PC-9 (cell line): ENCODE results near the gene PDK2. TPM values are rescaled to one million over a fixed set of nuclear protein-coding genes. Genes with fewer than 3 reads are reported as not detected.
A peak's percentile ranks its signal among the peaks of the same experiment; 100 is the strongest.

Experiments
- BruUV-seq: library from RNA; stranded (reverse); fragments of 400-500 nt; replicated peaks from 2 replicates; lab custom pipeline; 2021; lab: Mats Ljungman, UMichigan
- CTCF ChIA-PET: fragments of 300-600 bp; sonication (Branson Sonifier 250); formaldehyde crosslinking; loops from one replicate; lab custom pipeline; 2022; ENCODE audit warnings: antibody characterized with exemption; lab: Charles Lee
- POLR2A ChIA-PET: fragments of 300-600 bp; sonication (Branson Sonifier 250); formaldehyde crosslinking; loops from one replicate; lab custom pipeline; 2022; ENCODE audit warnings: antibody characterized with exemption; ENCODE audit not compliant: unreplicated experiment; lab: Charles Lee
- DNase-seq, 2 experiments: peaks; one replicate each; pipeline versions ENCODE4 v3.0.0 to v3.0.0-alpha.2; 2015 to 2022; ENCODE audit warnings: mixed read lengths in 1 of 2
- H2AFZ ChIP-seq: fragments of 200-600 bp; sonication (generic); 2 replicates; pipeline ENCODE4 v1.8.1; 2017; ENCODE audit warnings: antibody characterized with exemption
- H3F3A ChIP-seq: fragments of 200-600 bp; sonication (generic); 2 replicates; pipeline ENCODE4 v1.8.1; 2017; ENCODE audit warnings: antibody characterized with exemption, mild to moderate bottlenecking, low read depth; ENCODE audit not compliant: insufficient read depth
- H3K27ac ChIP-seq: fragments of 200-600 bp; sonication (generic); 2 replicates; pipeline ENCODE4 v1.6.1; 2016; ENCODE audit warnings: mixed run types
- H3K27me3 ChIP-seq: fragments of 200-600 bp; sonication (generic); 2 replicates; pipeline ENCODE4 v1.6.1; 2016; ENCODE audit warnings: low read depth, mixed run types; ENCODE audit not compliant: insufficient read depth
- H3K36me3 ChIP-seq: fragments of 200-600 bp; sonication (generic); 2 replicates; pipeline ENCODE4 v1.6.1; 2016; ENCODE audit warnings: low read depth, mixed run types
- H3K4me1 ChIP-seq: fragments of 200-600 bp; sonication (generic); replicated peaks from 2 replicates; pipeline ENCODE4 v1.6.1; 2016; ENCODE audit warnings: mixed run types; ENCODE audit not compliant: insufficient read depth
- H3K4me2 ChIP-seq: fragments of 200-600 bp; sonication (generic); 2 replicates; pipeline ENCODE4 v1.6.1; 2017; ENCODE audit warnings: mixed run types
- H3K4me3 ChIP-seq: fragments of 200-600 bp; sonication (generic); 2 replicates; pipeline ENCODE4 v1.6.1; 2016; ENCODE audit warnings: mixed run types
- H3K79me2 ChIP-seq: fragments of 200-600 bp; sonication (generic); 2 replicates; pipeline ENCODE4 v1.6.1; 2017; ENCODE audit warnings: low read depth, mixed run types
- H3K9me2 ChIP-seq: fragments of 200-600 bp; sonication (generic); 2 replicates; pipeline ENCODE4 v1.8.1; 2017; ENCODE audit warnings: mild to moderate bottlenecking; ENCODE audit not compliant: insufficient read depth
- H3K9me3 ChIP-seq: fragments of 200-600 bp; sonication (generic); 2 replicates; pipeline ENCODE4 v1.8.1; 2016; ENCODE audit warnings: low read depth; ENCODE audit not compliant: insufficient read depth
- H4K20me1 ChIP-seq: fragments of 200-600 bp; sonication (generic); 2 replicates; pipeline ENCODE4 v1.8.1; 2017; ENCODE audit not compliant: insufficient read depth
- EZH2 ChIP-seq: fragments of 200-600 bp; sonication (generic); IDR thresholded peaks from 2 replicates; pipeline ENCODE4 v1.8.0; 2017; ENCODE audit warnings: antibody characterized with exemption, low read depth
- intact Hi-C: fragments of 100-400 bp; cut with micrococcal nuclease; formaldehyde crosslinking; loops from one replicate; pipeline ENCODE4 v1.10.0; 2022; ENCODE audit not compliant: unreplicated experiment
- total RNA-seq: library from RNA; stranded (reverse); gene quantifications from 2 replicates; pipeline ENCODE4 v1.2.3, GENCODE V29; 2021
- TF ChIP-seq, protein P1 (sequence below): fragments of 200-600 bp; sonication (generic); conservative IDR thresholded peaks from 2 replicates; pipeline ENCODE4 v1.6.1; 2017; ENCODE audit warnings: mixed run types, antibody characterized with exemption, mild to moderate bottlenecking, moderate library complexity

PDK2 gene
- total RNA-seq, 1 experiment from 2014 or later, result 58.7 TPM

- CTCF ChIA-PET, result no interaction called here
- no TSS peak for BruUV-seq
- Histone ChIP-seq H3K27me3 (no peaks in the 10 kb centered on the region), H3K36me3 (peaks cover 16% of the 10 kb centered on the region; the same call in 1 of the 2 replicates), H3K9me3 (no peaks in the 10 kb centered on the region), H3K4me1 (peaks cover 61% of the 10 kb centered on the region), H3K79me2 (peaks cover 56% of the 10 kb centered on the region), H3K4me2 (peak overlapping the region; percentile 95), H2AFZ (no peak overlapping the region), H3K4me3 (peak overlapping the region; percentile 70), H3K27ac (no peak overlapping the region), H3F3A (peaks cover 39% of the 10 kb centered on the region), H3K9me2 (no peaks in the 10 kb centered on the region), H4K20me1 (peaks cover 52% of the 10 kb centered on the region)
- no peak for DNase-seq
- TF ChIP-seq, protein P1, sequence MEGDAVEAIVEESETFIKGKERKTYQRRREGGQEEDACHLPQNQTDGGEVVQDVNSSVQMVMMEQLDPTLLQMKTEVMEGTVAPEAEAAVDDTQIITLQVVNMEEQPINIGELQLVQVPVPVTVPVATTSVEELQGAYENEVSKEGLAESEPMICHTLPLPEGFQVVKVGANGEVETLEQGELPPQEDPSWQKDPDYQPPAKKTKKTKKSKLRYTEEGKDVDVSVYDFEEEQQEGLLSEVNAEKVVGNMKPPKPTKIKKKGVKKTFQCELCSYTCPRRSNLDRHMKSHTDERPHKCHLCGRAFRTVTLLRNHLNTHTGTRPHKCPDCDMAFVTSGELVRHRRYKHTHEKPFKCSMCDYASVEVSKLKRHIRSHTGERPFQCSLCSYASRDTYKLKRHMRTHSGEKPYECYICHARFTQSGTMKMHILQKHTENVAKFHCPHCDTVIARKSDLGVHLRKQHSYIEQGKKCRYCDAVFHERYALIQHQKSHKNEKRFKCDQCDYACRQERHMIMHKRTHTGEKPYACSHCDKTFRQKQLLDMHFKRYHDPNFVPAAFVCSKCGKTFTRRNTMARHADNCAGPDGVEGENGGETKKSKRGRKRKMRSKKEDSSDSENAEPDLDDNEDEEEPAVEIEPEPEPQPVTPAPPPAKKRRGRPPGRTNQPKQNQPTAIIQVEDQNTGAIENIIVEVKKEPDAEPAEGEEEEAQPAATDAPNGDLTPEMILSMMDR, result no peak
- TF ChIP-seq EZH2, result no peak
- POLR2A ChIA-PET, result interaction anchor here (0.7 kb wide), 1 partner anchor 9 kb away, joined by 4 read pairs; no protein-coding TSS in a partner anchor
- intact Hi-C loops, result no loop called here
These were observed 52.7 kb downstream of the PDK2 start for GRCh38 chr17:50147841-50148225.

GRCh38 chr17:50148226-50149090 lies 53.3 kb downstream of the PDK2 start:
- Histone ChIP-seq H3K4me1 (peaks cover 67% of the 10 kb centered on the region), H4K20me1 (peaks cover 52% of the 10 kb centered on the region), H3K36me3 (peaks cover 16% of the 10 kb centered on the region; the same call in 1 of the 2 replicates), H3K27ac (no peak overlapping the region), H3F3A (peaks cover 45% of the 10 kb centered on the region), H3K27me3 (no peaks in the 10 kb centered on the region), H3K9me3 (no peaks in the 10 kb centered on the region), H3K9me2 (no peaks in the 10 kb centered on the region), H3K79me2 (peaks cover 56% of the 10 kb centered on the region), H2AFZ (no peak overlapping the region), H3K4me3 (peak overlapping the region; percentile 70), H3K4me2 (peak overlapping the region; percentile 95)
- BruUV-seq, result no TSS peak
- TF ChIP-seq EZH2, result no peak
- TF ChIP-seq, protein P1, result peak; percentile 31; the same call in 1 of the 2 replicates
- intact Hi-C loops, result no loop called here
- POLR2A ChIA-PET, result interaction anchor here (0.7 kb wide), 1 partner anchor 10 kb away, joined by 4 read pairs; no protein-coding TSS in a partner anchor
- DNase-seq, result peak in 1 of 2 experiments; percentile 76
- CTCF ChIA-PET, result no interaction called here

DNA sequence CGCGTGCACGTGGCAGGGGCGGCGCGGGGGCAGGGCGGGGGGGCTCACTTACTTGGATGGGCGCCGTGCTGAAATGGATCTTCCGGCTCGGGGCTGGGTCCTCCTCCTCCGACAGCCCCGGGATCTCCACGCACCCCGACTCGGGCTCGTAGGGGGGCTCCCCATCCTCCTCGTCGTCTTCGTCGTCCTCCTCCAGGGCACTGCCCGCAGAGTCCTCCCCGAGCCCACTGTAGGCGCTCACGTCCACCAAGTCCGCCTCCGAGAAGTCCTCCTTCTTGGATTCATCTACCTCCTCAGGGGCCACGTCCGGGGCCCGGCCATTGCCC lies 53.9 kb downstream of the PDK2 start:
- ChIA-PET POLR2A (no interaction called here), CTCF (no interaction called here)
- peaks cover 71% of the 10 kb centered on the region for H3K4me1 ChIP-seq
- no peak for DNase-seq
- peaks cover 50% of the 10 kb centered on the region for H3F3A ChIP-seq
- peaks cover 56% of the 10 kb centered on the region for H3K79me2 ChIP-seq
- H3K4me2 ChIP-seq, result peak overlapping the region; percentile 95
- intact Hi-C loops, result no loop called here
- no peaks in the 10 kb centered on the region for H3K9me2 ChIP-seq
- H3K27me3 ChIP-seq, result no peaks in the 10 kb centered on the region
- TF ChIP-seq, protein P1, result no peak
- no peak for TF ChIP-seq EZH2
- H3K27ac ChIP-seq, result no peak overlapping the region
- peaks cover 48% of the 10 kb centered on the region for H4K20me1 ChIP-seq
- BruUV-seq, result no TSS peak
- H3K36me3 ChIP-seq, result peaks cover 12% of the 10 kb centered on the region; the same call in 1 of the 2 replicates
- no peaks in the 10 kb centered on the region for H3K9me3 ChIP-seq
- peak overlapping the region; percentile 70 for H3K4me3 ChIP-seq
- peak overlapping the region; percentile 57; the same call in 1 of the 2 replicates for H2AFZ ChIP-seq
